ENCODE data around the gene IGFBP2. TPM values are rescaled to one million over a fixed set of nuclear protein-coding genes. Genes with fewer than 3 reads are reported as not detected.

The IGFBP2 gene
- total and polyA plus RNA-seq, 2 experiments from 2014 or later: 177 to 364 TPM

GRCh38 chr2:216650626-216651257 is 17.5 kb downstream of the IGFBP2 start:
- TF ChIP-seq ETS1 (IDR thresholded peaks at IDR 0.05) (no peak), NANOG (IDR thresholded peaks at IDR 0.05; ENCODE audit: borderline replicate concordance) (no peak), CREB1 (CRISPR knock-in tag; IDR thresholded peaks at IDR 0.05; ENCODE audit: low read depth) (no peak)
- H3K79me2 ChIP-seq (replicated peaks; ENCODE audit: insufficient read depth): peaks cover 94% of the 10 kb centered on the region
- H3K4me2 ChIP-seq: no peak overlapping the region
- no peak for DNase-seq (ENCODE audit: low spot score)
- H3F3A ChIP-seq (replicated peaks; ENCODE audit: low read depth): no peaks in the 10 kb centered on the region
- no peak overlapping the region for H2AFZ ChIP-seq
- peaks cover 30% of the 10 kb centered on the region for H4K20me1 ChIP-seq (replicated peaks; ENCODE audit: insufficient read depth)
- Mint-ChIP-seq H3K9me3 (peaks cover 5% of the 10 kb centered on the region), H3K27me3 (ENCODE audit: insufficient read depth, low read depth, poor library complexity) (peaks cover 5% of the 10 kb centered on the region), H3K27ac (peak overlapping the region; percentile 79; the same call in 1 of the 2 replicates), H3K36me3 (ENCODE audit: low read depth) (peaks cover 34% of the 10 kb centered on the region), H3K4me3 (no peak overlapping the region), H3K4me1 (peaks cover 53% of the 10 kb centered on the region)
- peaks cover 12% of the 10 kb centered on the region for H3K4me1 ChIP-seq (ENCODE audit: insufficient read depth)
- no peak for ATAC-seq
- H3K4me3 ChIP-seq: no peak overlapping the region
- H3K36me3 ChIP-seq (ENCODE audit: insufficient read depth): no peaks in the 10 kb centered on the region
- H3K27me3 ChIP-seq (ENCODE audit: insufficient read depth): no peaks in the 10 kb centered on the region
- H3K27ac ChIP-seq (ENCODE audit: low read depth): no peak overlapping the region
- no peaks in the 10 kb centered on the region; the same call in 1 of the 2 replicates for H3K9me2 ChIP-seq (ENCODE audit: insufficient read depth)

- Histone ChIP-seq H3K9me2 (ENCODE audit: insufficient read depth) (no peaks in the 10 kb centered on the region), H3K79me2 (replicated peaks; ENCODE audit: insufficient read depth) (peaks cover 87% of the 10 kb centered on the region), H3K4me1 (ENCODE audit: insufficient read depth) (peaks cover 12% of the 10 kb centered on the region), H2AFZ (no peak overlapping the region), H4K20me1 (replicated peaks; ENCODE audit: insufficient read depth) (peaks cover 28% of the 10 kb centered on the region), H3K4me2 (no peak overlapping the region), H3K27ac (ENCODE audit: low read depth) (no peak overlapping the region), H3K27me3 (ENCODE audit: insufficient read depth) (no peaks in the 10 kb centered on the region), H3F3A (replicated peaks; ENCODE audit: low read depth) (no peaks in the 10 kb centered on the region), H3K36me3 (ENCODE audit: insufficient read depth) (no peaks in the 10 kb centered on the region), H3K4me3 (no peak overlapping the region)
- ATAC-seq (no peak), DNase-seq (ENCODE audit: low spot score) (no peak)
- Mint-ChIP-seq H3K4me3 (no peak overlapping the region), H3K27ac (no peak overlapping the region; the same call in 1 of the 2 replicates), H3K4me1 (peaks cover 49% of the 10 kb centered on the region), H3K9me3 (peaks cover under 1% of the 10 kb centered on the region; the same call in 1 of the 3 replicates), H3K36me3 (ENCODE audit: low read depth) (peaks cover 29% of the 10 kb centered on the region), H3K27me3 (ENCODE audit: insufficient read depth, low read depth, poor library complexity) (peaks cover 4% of the 10 kb centered on the region)
- TF ChIP-seq POLR2AphosphoS5 (IDR thresholded peaks at IDR 0.05; ENCODE audit: low read depth) (no peak), ZNF114 (CRISPR knock-in tag; IDR thresholded peaks at IDR 0.05) (no peak), EZH2phosphoT487 (IDR thresholded peaks at IDR 0.05; ENCODE audit: unreplicated experiment) (no peak), CREB1 (CRISPR knock-in tag; IDR thresholded peaks at IDR 0.05; ENCODE audit: low read depth) (no peak), REST (IDR thresholded peaks at IDR 0.05; ENCODE audit: unreplicated experiment) (no peak), ETS1 (IDR thresholded peaks at IDR 0.05) (no peak), NANOG (IDR thresholded peaks at IDR 0.05; ENCODE audit: borderline replicate concordance) (no peak), JUNB (IDR thresholded peaks at IDR 0.05; ENCODE audit: unreplicated experiment) (no peak)
Measured at GRCh38 chr2:216651351-216651881, 18.2 kb downstream of the IGFBP2 start.
